ENCODE results near the gene SLX4IP. TPM values are rescaled to one million over a fixed set of nuclear protein-coding genes. Genes with fewer than 3 reads are reported as not detected.
A peak's percentile ranks its signal among the peaks of the same experiment; 100 is the strongest.

Gene SLX4IP
- total RNA-seq, 1 donor from 2014 or later = 4.5 TPM

DNA sequence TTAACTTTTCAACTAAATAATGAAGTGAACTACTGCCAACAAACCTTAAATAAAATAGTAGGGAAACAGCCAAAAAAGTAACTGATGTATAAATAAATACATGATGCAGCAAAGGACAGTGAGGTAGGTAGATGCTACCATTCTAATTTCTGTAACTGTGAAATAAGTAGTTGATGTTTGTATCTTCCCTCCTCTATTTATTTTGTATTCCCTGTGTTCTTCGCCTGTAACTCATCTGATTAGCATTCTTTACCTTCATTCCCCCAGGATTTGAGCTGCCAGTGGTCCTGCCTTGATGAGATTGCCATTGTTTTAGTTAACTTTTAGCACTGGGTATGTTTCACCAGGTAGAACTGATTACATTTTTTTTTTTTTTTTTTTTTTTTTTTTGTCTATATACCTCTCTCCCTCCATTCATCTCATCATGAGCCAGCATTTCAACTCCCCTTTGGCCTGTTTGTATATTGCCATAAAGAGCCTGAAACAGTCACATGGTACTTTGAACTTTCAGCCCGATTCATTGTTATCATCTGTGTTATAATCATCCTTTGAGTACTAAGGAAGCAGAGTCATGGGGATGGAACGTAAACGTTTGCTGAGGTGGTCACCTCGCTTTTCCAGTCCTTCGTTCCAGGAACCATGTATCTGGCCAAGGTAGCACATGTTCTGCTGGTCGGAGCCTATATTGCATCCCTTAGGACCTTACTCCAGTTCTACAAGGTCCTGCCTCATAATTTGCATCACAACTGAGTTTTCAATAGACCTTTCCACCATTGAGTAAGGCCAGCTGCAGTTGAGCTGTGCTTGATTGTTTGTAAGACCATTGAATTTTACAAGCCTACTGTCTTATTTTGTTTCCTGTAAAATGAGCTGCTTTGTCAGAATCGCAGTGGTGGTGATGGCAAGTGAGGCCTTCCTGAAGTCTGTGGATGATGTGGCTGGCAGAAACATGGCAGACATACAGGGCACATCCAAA lies 131.1 kb downstream of the SLX4IP start:
- TF ChIP-seq, protein P1, sequence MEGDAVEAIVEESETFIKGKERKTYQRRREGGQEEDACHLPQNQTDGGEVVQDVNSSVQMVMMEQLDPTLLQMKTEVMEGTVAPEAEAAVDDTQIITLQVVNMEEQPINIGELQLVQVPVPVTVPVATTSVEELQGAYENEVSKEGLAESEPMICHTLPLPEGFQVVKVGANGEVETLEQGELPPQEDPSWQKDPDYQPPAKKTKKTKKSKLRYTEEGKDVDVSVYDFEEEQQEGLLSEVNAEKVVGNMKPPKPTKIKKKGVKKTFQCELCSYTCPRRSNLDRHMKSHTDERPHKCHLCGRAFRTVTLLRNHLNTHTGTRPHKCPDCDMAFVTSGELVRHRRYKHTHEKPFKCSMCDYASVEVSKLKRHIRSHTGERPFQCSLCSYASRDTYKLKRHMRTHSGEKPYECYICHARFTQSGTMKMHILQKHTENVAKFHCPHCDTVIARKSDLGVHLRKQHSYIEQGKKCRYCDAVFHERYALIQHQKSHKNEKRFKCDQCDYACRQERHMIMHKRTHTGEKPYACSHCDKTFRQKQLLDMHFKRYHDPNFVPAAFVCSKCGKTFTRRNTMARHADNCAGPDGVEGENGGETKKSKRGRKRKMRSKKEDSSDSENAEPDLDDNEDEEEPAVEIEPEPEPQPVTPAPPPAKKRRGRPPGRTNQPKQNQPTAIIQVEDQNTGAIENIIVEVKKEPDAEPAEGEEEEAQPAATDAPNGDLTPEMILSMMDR (IDR thresholded peaks at IDR 0.05) = no peak
- peaks cover 0 to 5% of the 10 kb centered on the region in 2 donors for H3K9me3 ChIP-seq
- H3K4me3 ChIP-seq = no peak overlapping the region
- peaks cover 4 to 10% of the 10 kb centered on the region in 2 donors for H3K4me1 ChIP-seq
- H3K27ac ChIP-seq = peak overlapping the region; percentile 85 to 88
- no peak for DNase-seq (ENCODE audit: low spot score in 2 of 2)
- intact Hi-C loops (cut with DNase I) = no loop called here
- H3K27me3 ChIP-seq = no peaks in the 10 kb centered on the region
- no peaks in the 10 kb centered on the region for H3K36me3 ChIP-seq

DNA sequence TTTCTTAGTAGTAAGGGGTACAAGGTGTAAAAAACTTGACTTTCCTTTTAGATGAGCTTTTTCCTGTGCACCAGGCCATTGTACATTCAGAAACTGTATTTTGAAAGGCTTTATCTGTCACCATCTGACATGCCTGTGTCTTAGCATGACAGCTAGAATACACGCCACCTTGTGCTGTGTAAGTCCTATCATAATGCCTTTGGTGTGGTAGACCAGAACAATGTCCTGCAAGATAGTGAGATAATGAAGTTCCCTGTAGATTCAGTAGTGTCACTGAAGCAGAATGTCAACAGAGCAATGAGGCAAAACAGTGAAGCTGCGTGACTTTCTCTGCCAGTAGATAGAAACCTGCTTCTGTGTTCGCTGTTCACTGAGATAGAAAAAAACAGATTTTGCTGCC lies 132.9 kb downstream of the SLX4IP start:
- H3K4me1 ChIP-seq = peaks cover 8 to 23% of the 10 kb centered on the region in 2 donors
- peak overlapping the region in 1 of 2 donors; percentile 12 for H3K27ac ChIP-seq
- H3K4me3 ChIP-seq = no peak overlapping the region
- no peaks in the 10 kb centered on the region for H3K36me3 ChIP-seq
- TF ChIP-seq, protein P1 (IDR thresholded peaks at IDR 0.05) = no peak
- no peak for DNase-seq (ENCODE audit: low spot score in 2 of 2)
- H3K9me3 ChIP-seq = peaks cover 0 to 5% of the 10 kb centered on the region in 2 donors
- intact Hi-C loops (cut with DNase I) = no loop called here
- H3K27me3 ChIP-seq = no peaks in the 10 kb centered on the region

DNA sequence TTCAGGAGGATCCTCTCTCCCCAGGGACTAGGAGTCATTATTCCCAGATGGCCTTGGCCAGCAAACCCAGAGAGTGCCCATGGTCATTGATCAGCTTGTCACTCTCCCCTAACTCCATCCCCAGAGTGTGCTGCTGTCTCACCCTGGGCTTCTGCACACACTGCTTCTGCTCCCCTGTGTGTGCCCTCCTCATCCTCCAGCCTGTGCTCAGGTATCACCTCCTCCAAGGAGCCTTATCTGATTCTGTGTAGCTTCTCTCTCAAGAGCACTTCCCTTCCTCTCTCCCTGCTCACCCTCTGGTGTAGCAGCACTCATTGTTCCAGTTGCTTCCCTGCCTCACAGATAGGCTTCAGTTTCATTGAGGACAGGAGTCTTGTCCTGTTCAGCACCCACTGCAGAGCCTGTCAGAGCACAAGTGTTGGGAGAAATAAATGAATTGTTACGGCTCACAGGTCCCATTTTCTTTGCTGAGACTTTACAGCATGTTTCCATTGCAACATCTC lies 136.3 kb downstream of the SLX4IP start:
- Histone ChIP-seq H3K27ac (peak overlapping the region; percentile 67 to 80), H3K27me3 (no peaks in the 10 kb centered on the region), H3K36me3 (no peaks in the 10 kb centered on the region), H3K9me3 (no peaks in the 10 kb centered on the region), H3K4me3 (no peak overlapping the region), H3K4me1 (peaks cover 4 to 30% of the 10 kb centered on the region in 2 donors)
- intact Hi-C loops (cut with DNase I) = no loop called here
- no peak for DNase-seq (ENCODE audit: low spot score in 2 of 2)
- TF ChIP-seq, protein P1 (IDR thresholded peaks at IDR 0.05) = no peak

DNA sequence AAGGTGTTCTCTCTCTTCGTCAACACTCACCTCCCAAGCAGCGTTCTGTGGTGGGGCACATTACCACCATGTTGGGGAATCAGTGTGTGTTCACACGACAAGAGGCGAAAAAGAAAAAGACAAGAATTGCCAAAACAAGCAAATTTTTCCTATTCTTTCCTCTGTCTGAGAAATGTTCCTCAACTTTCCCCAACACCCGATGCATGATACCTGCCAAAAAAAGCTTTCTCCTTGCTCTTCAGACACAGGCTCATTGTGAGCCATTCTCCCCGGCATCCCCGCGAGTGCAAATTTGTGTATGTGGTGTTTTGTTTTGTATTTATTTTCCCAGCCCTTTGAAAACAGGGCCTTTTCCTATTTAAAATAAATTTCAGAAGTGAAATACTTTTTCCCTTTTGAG lies 137.7 kb downstream of the SLX4IP start:
- peak overlapping the region in 1 of 2 donors; percentile 16 for H3K4me3 ChIP-seq
- H3K27ac ChIP-seq = peak overlapping the region; percentile 67 to 80
- H3K36me3 ChIP-seq = no peaks in the 10 kb centered on the region
- no peaks in the 10 kb centered on the region for H3K27me3 ChIP-seq
- H3K4me1 ChIP-seq = peaks cover 4 to 42% of the 10 kb centered on the region in 2 donors
- no peak for DNase-seq (ENCODE audit: low spot score in 2 of 2)
- no peaks in the 10 kb centered on the region for H3K9me3 ChIP-seq
- intact Hi-C loops (cut with DNase I) = no loop called here
- TF ChIP-seq, protein P1 (IDR thresholded peaks at IDR 0.05) = no peak

DNA sequence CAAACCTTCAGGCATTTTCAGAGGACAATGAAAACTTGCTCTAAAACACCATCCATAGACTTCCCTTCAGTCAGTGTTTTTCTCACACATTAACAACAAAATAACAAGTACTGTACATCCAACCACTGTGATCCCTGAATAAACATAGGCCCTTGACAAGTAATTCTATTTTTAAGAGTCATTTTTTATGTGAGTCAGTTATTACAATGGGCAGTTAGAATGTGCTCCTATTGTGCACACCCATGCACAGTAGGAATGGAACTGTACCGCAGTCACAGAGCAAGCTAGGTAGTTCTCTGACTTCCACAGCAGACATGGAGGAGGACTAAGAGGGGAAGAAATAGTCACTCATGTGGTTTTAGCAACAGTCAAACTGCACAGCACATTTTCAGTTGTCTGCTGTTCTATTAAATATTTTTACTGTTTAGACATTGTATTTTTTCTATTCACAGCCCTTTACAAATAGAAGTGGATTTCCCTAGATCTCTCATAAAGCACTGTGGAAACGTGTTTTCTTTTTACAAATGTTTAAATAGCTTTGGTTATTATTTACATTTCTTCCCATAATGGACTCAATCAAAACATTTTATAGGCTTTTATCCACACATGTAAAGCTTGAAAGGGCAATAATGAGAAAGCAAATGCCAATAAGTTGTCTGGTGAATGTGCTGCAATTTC lies 138.3 kb downstream of the SLX4IP start:
- Histone ChIP-seq H3K4me1 (peaks cover 4 to 42% of the 10 kb centered on the region in 2 donors), H3K4me3 (no peak overlapping the region), H3K9me3 (no peaks in the 10 kb centered on the region), H3K27ac (peak overlapping the region; percentile 67 to 80), H3K27me3 (no peaks in the 10 kb centered on the region), H3K36me3 (no peaks in the 10 kb centered on the region)
- DNase-seq (ENCODE audit: low spot score in 2 of 2) = no peak
- TF ChIP-seq, protein P1 (IDR thresholded peaks at IDR 0.05) = no peak
- intact Hi-C loops (cut with DNase I) = no loop called here
